B cell (primary cell): ENCODE data around the gene CPLANE1.

ENCODE experiments used
- CTCF ChIP-seq: fragments of 200-600 bp; IDR thresholded peaks from one replicate; pipeline ENCODE4 v1.8.0; 2022; ENCODE audit warnings: antibody characterized with exemption, mild to moderate bottlenecking
- EZH2 ChIP-seq: IDR thresholded peaks from 2 replicates; pipeline ENCODE4 v1.6.1; 2012; ENCODE audit warnings: borderline replicate concordance, low read depth, mild to moderate bottlenecking, moderate library complexity, low read length; ENCODE audit not compliant: insufficient read depth, poor library complexity, severe bottlenecking

- TF ChIP-seq CTCF: no peak
- TF ChIP-seq EZH2: no peak
Observed at GRCh38 chr5:37077146-37077545, 172.0 kb downstream of the CPLANE1 start.
